Activated T-cell treated with anti-CD3 and anti-CD28 coated beads for 24 hours (primary cell): Measurements from ENCODE around the gene HOXD12.

Experiments
- DNase-seq: peaks from one replicate; pipeline ENCODE4 v3.0.0-alpha.2; 2020; ENCODE audit warnings: low read depth

Gene HOXD12

DNA sequence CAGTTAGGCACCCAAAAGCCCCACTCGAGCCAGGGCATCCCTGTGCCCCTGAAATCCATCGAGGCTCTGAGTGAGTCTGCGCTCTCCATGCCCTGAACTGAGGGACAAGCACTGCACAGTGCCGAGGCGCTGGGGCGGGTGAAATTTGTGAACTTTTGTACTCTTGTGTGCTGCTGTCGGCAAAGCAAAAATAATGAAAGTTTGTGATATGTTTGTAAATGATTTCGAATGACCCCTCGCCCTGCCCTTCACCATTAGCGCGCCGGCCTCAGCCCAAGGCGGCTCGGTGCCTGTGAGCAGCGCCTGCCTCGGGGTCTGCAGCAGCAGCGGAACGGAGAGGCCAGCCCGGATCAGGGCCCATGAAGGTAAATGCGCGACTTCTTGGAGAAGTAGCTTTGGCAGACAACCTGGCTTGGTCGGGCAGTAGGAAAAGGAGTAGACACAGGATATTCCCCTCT, 49.9 kb downstream of the HOXD12 start:
- no peak for DNase-seq

GRCh38 chr2:176149939-176150583, 50.5 kb downstream of the HOXD12 start:
- no peak for DNase-seq

DNA sequence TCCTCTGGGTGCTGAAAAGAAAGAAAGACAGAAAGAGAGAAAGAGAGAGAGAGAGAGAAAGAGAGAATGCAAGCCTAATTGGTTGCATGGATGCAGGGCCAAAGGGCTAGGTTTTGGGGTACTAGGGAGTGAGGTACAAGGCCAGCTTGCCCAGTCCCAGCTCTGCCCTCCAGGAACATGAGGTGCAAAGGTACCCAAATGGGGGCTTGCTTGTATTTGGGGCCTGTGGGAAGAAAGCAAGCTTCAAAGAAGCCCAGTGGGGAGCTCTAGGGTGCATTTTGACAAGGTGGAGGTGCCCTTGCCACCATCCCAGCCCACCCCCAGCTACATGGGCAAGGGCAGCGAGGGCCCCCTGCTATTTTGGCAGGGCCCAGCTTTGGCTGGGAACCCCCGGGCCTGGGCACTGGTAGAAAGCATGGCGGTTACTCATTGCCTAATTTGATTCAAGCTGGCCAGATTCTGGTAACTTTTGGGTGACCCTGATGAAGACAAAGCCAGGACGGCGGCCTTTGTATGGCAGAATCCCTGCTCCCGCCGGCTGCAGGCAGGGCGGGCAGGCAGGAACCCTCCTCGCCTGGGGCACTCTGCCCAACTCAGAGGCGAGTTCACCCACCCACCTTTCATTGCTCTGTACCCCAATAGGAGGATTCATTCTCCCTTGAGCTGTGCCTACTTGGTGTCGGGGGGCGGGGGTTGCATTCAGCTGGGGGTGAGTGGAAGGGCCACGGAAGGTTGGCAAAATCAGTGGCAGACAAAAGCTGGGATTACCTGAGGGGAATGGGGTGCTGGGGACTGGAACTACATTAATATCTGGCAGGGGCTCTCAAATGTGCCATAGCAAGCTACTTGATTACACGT, 51.2 kb downstream of the HOXD12 start:
- DNase-seq = no peak

- DNase-seq = no peak
Measured at GRCh38 chr2:176151442-176152287, 52.1 kb downstream of the HOXD12 start, which contains the start of gene HOXD4. Gene HOXD4 (plus strand): TSS chr2:176151550. CDS start chr2:176151634, 84 bp downstream.
